ENCODE data around the gene PPM1L.
"Not testable (repeated sequence)": the region's sequence is repeated elsewhere in the genome, so short reads cannot be mapped to it uniquely, and the experiment has no call there.

The PPM1L gene

DNA sequence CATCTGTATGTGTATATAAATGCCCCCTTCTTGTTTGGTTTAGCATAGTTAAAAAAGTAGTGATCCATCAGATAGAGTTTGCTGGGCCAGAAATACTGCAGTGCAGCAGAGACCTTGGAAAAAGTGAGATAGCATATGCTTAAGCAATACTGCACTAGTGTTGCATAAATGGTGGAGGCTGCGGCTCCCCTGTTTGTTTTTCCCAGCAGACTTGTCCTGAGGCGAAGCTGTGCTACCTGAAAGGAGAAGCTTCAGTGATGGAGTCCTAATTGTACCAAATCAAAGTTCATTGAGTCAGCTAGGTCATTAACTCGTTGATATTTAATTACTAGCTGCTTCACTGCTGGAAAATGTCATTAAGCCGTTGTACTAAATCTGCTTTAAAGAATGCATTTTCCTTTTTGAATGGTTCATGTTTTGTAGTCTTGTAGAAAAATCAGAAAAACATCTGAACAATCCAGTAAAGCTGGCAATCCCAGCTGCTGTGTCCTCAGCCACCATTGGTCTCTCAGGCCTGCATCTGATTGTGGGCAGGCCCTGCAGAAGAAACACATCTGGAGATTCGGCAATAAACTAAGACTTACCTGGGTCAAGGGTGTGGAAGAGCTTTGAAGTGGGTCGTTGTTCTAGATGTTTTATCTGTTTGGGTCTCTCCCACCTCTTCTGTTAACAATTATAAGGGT lies 179.5 kb downstream of the PPM1L start:
- no peak for DNase-seq (ENCODE audit: low read depth)

GRCh38 chr3:160941885-160942494 lies 186.0 kb downstream of the PPM1L start:
- peak; percentile 63 for DNase-seq (ENCODE audit: low read depth)

- DNase-seq (ENCODE audit: low read depth), result no peak
These were observed 188.0 kb downstream of the PPM1L start for GRCh38 chr3:160943996-160944395.

GRCh38 chr3:160945336-160945735 lies 189.3 kb downstream of the PPM1L start:
- DNase-seq (ENCODE audit: low read depth), result no peak

DNA sequence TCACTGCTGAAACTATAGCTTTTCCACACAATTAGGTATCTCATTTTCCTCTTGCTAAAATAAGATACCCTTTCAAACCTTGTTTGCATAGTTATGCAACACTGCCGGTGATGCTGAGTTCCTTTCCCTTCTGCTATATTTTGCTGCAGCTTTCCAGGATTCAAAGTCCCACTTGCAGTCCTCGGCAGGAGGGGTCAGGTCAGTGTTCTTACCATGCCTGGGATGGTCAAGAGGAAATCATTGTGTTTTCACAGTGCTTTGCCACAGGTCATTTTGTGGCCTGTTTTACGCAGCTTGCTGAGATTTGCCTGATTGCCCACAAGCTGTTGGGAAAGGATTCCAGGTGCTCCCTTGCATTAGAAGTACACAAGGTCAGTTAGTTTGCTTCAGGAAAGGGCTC lies 192.2 kb downstream of the PPM1L start:
- no peak for DNase-seq (ENCODE audit: low read depth)

DNA sequence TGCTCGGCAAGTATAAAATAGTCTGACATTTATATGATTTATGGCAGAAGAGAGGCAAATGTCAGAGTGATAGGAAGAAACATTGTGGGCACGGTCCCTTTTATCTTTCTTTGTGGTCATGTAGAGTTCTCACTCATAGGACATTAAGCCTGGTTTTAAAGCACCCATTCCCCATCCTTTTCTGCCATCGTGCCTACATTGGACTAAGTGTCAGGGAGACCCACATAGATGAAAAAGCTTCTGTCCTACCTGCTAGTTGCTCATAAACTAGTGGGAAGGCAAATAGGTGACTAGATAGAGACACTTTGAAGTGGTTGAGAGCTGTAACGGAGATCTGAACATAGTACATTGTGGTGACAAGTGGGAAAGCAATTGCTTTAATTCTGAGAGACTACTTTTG lies 193.4 kb downstream of the PPM1L start:
- no peak for DNase-seq (ENCODE audit: low read depth)

- DNase-seq (ENCODE audit: low read depth), result no peak
These were observed 194.5 kb downstream of the PPM1L start for GRCh38 chr3:160950542-160950941.

GRCh38 chr3:160950954-160951353 lies 194.9 kb downstream of the PPM1L start:
- no peak for DNase-seq (ENCODE audit: low read depth)

DNA sequence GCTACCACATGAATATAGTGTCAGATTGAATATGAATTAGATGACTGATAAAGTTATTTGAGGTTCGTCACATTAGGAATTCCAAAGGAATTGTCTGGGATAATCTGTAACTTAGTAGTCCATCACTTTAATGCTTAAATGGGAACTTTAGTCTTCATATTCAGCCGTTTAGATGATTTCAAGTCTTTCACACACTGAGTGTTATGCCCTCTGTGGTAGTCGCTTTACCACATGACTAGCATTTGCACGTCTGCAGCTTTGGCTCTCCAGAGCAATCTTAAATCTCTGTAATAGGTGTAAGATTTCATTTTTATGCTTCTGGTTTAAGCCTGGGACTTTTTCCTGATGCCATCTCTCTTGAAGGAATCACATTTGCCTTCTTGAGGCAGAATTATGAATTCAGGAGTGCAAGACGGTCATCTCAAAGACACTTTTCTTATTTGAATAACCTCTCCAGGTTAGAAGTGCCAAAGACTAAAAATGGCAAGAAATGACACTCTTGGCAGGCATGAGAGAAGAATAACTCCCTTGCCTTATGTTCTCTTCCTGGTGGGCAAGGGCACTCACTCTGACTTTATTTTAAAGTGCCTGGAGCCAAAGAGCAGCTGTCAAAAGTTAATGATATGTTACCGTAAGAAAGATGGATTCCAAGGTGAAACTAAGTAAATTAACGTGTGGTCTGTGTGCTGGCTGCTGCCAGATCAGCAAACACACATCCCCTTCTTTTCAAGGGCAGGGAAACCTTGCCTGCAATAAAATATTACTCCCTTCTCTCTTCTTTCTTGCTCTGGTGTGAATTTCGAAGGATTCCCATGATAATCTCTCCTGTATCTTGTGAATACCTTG lies 195.8 kb downstream of the PPM1L start:
- DNase-seq (ENCODE audit: low read depth), result no peak

DNA sequence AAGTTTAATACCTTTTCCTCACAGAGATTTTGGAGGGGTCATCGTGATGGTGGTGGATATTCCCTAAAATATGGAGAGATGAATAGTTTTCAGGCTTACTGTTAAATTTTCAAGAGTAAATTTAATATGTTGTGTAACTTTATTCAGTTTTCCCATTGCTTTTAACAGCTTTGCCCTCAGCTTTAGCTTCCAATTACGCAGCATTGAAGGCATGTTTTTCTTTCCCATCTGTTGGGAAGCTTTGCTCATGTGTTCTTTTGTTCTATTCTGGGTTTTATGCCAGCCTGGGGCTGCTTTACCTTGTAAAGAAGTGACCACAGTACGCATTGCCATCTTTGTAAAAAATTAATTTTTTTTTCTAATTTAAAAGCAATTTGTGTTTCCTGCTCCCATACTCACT lies 197.7 kb downstream of the PPM1L start:
- DNase-seq (ENCODE audit: low read depth), result no peak

GRCh38 chr3:160956785-160957184 lies 200.8 kb downstream of the PPM1L start:
- no peak for DNase-seq (ENCODE audit: low read depth)

DNA sequence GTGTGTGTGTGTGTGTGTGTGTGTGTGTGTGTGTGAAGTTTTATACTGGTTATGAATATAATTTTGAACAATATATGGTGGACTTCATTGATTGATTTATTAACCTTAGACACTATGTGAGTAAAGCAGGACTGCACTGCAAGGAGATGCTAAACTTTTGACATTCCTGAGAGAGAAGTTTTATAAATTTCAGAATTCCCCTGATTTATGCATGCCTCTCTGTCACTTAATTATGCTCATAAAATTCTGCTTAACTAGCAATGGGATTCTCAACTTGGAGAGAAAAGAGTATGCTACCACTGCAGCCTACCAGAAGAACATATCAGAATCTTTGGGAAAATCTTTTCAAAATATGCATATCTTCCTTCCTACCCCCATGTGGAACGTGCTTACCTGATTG lies 204.5 kb downstream of the PPM1L start:
- DNase-seq (ENCODE audit: low read depth), result no peak

GRCh38 chr3:160963949-160964348 lies 207.9 kb downstream of the PPM1L start:
- DNase-seq (ENCODE audit: low read depth), result no peak

DNA sequence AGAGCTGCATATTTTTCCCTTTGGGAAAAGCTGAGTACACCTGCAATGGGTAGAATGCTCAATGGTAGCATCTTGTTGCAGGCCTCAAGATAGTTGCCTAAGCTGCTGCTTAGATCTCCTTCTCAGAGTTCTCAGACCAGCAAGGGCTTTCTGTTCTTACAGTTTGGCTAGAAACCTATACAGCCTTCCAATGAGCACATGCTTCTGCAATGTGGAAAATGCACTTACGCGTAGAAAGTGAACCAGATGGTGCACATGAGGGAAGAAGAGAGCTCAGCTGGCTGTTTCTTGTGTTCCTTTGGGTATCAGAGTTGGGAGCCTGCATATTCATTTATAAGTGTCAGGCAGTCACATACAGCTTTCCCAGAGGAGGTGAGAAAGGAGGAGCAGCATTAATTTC lies 212.7 kb downstream of the PPM1L start:
- no peak for DNase-seq (ENCODE audit: low read depth)

DNA sequence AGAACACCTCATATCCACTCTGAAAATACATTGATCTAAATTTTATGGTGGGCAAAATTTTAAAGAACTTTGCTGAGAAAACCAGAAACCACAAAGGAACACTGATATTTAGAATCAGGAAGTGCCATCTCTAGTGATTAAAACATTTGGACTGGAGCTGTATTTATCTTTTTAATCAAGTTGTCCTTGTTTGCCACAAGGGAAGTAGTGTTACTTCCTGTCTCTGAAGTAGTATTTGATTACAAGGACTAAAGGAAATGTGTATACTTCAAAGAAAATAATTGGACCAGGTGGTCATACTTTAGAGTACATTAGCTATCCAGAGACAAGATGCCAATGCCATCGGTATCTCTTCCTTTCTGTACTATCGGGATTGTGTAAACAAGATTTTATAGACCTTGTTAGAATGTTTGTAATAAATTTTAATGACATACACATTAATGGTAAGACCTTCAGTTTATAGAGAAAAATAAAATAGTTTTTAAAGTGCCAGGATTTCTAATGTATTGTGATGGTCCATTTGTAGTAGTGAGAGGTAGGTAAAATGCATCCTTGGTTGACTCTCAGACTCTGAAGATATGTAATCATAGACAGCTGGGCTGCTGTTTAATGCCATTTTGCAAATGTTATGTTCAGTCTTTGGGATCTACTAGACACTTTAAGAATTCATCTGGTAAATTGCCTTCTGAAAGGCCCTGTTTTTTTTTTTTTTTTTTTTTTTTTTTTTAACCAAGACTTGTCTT lies 217.2 kb downstream of the PPM1L start:
- DNase-seq (ENCODE audit: low read depth), result no peak

GRCh38 chr3:160977773-160978172 lies 221.7 kb downstream of the PPM1L start:
- no peak for DNase-seq (ENCODE audit: low read depth)

DNA sequence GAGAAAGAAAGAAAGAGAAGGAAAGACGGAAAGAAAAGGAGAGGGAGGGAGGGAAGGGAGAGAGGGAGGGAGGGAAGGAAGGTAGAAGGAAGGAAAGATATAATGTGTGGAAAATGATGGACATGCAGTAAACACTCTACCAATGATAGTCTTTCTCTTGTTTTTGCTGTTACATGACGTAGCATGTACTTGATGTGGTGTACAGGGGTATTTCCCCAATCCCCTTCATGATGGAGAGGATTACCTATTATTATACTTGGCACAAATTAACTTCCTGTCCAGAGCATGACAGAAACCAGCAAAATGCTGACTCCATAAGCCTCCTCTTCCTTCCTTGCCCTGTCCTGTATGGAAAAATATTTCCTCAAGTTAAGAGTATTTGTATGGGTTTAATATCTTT lies 224.7 kb downstream of the PPM1L start:
- no peak for DNase-seq (ENCODE audit: low read depth)

GRCh38 chr3:160981217-160981938 lies 225.3 kb downstream of the PPM1L start:
- DNase-seq (ENCODE audit: low read depth), result no peak

- no peak for DNase-seq (ENCODE audit: low read depth)
These were observed 226.5 kb downstream of the PPM1L start for GRCh38 chr3:160982491-160982890.

DNA sequence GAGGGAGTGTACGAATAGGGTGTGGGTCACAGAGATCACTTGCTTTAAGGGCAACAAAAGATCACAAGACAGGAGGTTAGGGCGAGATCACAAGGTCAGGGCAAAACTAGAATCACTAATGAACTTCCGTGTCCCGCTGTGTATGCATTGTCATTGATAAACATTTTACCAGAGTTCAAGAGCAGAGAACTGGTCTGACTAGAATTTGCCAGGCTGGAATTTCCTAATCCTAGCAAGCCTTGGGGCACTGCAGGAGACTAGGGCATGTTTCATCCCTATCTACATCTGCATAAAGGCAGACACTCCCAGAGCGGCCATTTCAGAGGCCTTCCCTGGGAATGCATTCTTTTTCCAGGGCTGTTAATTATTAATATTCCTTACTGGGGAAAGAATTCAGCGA lies 227.9 kb downstream of the PPM1L start:
- DNase-seq (ENCODE audit: low read depth), result not testable (repeated sequence)

GRCh38 chr3:160986069-160986468 lies 230.0 kb downstream of the PPM1L start:
- DNase-seq (ENCODE audit: low read depth), result no peak

Measured in activated T-cell treated with anti-CD3 and anti-CD28 coated beads for 1 hour (primary cell).